ENCODE measurements around the gene NCK2. TPM values are rescaled to one million over a fixed set of nuclear protein-coding genes. Genes with fewer than 3 reads are reported as not detected.

Gene NCK2
- polyA plus RNA-seq, 3 donors: 2.5 to 18.2 (median 7.6) TPM

DNA sequence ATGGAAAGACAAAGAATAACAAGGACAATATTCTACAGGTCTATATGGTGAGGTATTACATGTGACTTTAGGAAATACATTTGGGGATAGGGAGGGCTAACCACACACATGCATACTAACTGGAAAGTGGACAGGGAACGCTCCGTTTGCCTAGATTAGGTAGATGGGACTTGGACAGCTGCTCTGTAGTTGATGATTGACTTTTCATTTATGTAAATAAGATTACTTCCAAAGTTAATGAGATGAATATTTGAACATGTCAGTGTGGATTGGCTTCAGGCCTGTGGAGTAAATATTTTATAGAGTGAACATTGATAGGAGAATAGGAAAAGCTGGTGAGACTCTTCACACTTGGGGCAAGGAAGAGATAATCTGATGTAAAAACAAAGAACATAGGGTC is 142.0 kb downstream of the NCK2 start:
- no peaks in the 10 kb centered on the region for H3K4me1 Mint-ChIP-seq
- no peak overlapping the region for H3K4me3 Mint-ChIP-seq
- Histone ChIP-seq H3K27ac (ENCODE audit: low read depth in 1 of 2, low read length in 2 of 2) (no peak overlapping the region), H3K36me3 (replicated peaks in 1 of 2; ENCODE audit: control insufficient read depth in 1 of 2, insufficient read depth in 2 of 2, low read length in 2 of 2) (peaks cover 4 to 29% of the 10 kb centered on the region in 2 donors), H4K20me1 (ENCODE audit: insufficient read depth, low read length) (peaks cover 15% of the 10 kb centered on the region), H3K4me3 (replicated peaks in 1 of 3; ENCODE audit: low read depth in 2 of 3, low read length in 3 of 3) (no peak overlapping the region), H3K9me3 (replicated peaks in 1 of 2; ENCODE audit: control insufficient read depth in 1 of 2, insufficient read depth in 1 of 2, low read length in 2 of 2) (peaks cover under 1 to 8% of the 10 kb centered on the region in 2 donors), H3K79me2 (ENCODE audit: insufficient read depth, low read length) (peaks cover 15% of the 10 kb centered on the region), H3K4me1 (ENCODE audit: control insufficient read depth in 1 of 2, insufficient read depth in 2 of 2, low read length in 2 of 2) (no peaks in the 10 kb centered on the region), H3K27me3 (ENCODE audit: control insufficient read depth in 2 of 2, insufficient read depth in 2 of 2, low read length in 2 of 2) (no peaks in the 10 kb centered on the region), H2AFZ (ENCODE audit: insufficient read depth, low read depth, low read length, poor library complexity, severe bottlenecking) (no peak overlapping the region), H3K4me2 (replicated peaks; ENCODE audit: extremely low read depth, low read length, poor library complexity, severe bottlenecking) (no peak overlapping the region), H3K9ac (ENCODE audit: insufficient read depth, low read length, poor library complexity, severe bottlenecking) (no peak overlapping the region)
- TF ChIP-seq CTCF (IDR thresholded peaks at IDR 0.05): no peak
- no peak overlapping the region for H3K27ac Mint-ChIP-seq
- H3K36me3 Mint-ChIP-seq: peaks cover 31 to 34% of the 10 kb centered on the region in 2 donors
- WGBS (ENCODE audit: insufficient coverage): no CpG with 5 or more reads among the region's 2 CpGs
- H3K27me3 Mint-ChIP-seq (ENCODE audit: low read depth in 3 of 3): no peaks in the 10 kb centered on the region
- no peak for DNase-seq
- H3K9me3 Mint-ChIP-seq: peaks cover 0 to 11% (median 5%) of the 10 kb centered on the region in 7 donors
- intact Hi-C loops (cut with micrococcal nuclease): no loop called here

DNA sequence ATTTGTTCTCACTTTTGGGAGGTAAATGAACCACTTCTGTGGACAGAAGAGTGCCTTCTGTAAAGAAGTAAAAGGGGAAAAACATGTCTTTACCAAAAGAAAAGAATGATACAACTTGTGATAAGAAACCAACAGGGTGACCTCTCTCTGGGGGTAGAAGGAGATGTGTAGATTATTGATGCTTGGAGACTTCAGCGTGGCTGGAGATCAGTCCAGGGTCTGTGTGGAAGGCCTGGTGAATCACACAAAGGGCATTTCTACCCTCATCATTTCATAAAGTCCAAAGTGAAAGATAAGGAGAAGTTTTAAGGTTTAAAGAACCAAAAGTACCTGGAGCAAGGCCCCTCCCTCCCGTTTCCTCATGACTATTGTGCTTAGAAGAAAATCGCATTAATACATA is 142.5 kb downstream of the NCK2 start:
- WGBS (ENCODE audit: insufficient coverage): no CpG with 5 or more reads among the region's 3 CpGs
- H3K79me2 ChIP-seq (ENCODE audit: insufficient read depth, low read length): peaks cover 15% of the 10 kb centered on the region
- DNase-seq: no peak
- no peak overlapping the region for H3K27ac ChIP-seq (ENCODE audit: low read depth in 1 of 2, low read length in 2 of 2)
- H3K27me3 ChIP-seq (ENCODE audit: control insufficient read depth in 2 of 2, insufficient read depth in 2 of 2, low read length in 2 of 2): no peaks in the 10 kb centered on the region
- H3K27ac Mint-ChIP-seq: no peak overlapping the region
- H3K4me1 Mint-ChIP-seq: no peaks in the 10 kb centered on the region
- peaks cover 0 to 5% of the 10 kb centered on the region in 2 donors for H3K9me3 ChIP-seq (replicated peaks in 1 of 2; ENCODE audit: control insufficient read depth in 1 of 2, insufficient read depth in 1 of 2, low read length in 2 of 2)
- no peak overlapping the region for H3K4me2 ChIP-seq (replicated peaks; ENCODE audit: extremely low read depth, low read length, poor library complexity, severe bottlenecking)
- H4K20me1 ChIP-seq (ENCODE audit: insufficient read depth, low read length): peaks cover 15% of the 10 kb centered on the region
- H3K27me3 Mint-ChIP-seq (ENCODE audit: low read depth in 3 of 3): no peaks in the 10 kb centered on the region
- peaks cover 0 to 23% of the 10 kb centered on the region in 2 donors for H3K36me3 ChIP-seq (replicated peaks in 1 of 2; ENCODE audit: control insufficient read depth in 1 of 2, insufficient read depth in 2 of 2, low read length in 2 of 2)
- H3K36me3 Mint-ChIP-seq: peaks cover 25 to 28% of the 10 kb centered on the region in 2 donors
- H2AFZ ChIP-seq (ENCODE audit: insufficient read depth, low read depth, low read length, poor library complexity, severe bottlenecking): no peak overlapping the region
- TF ChIP-seq CTCF (IDR thresholded peaks at IDR 0.05): no peak
- no peak overlapping the region for H3K4me3 ChIP-seq (replicated peaks in 1 of 3; ENCODE audit: low read depth in 2 of 3, low read length in 3 of 3)
- no peak overlapping the region for H3K4me3 Mint-ChIP-seq
- intact Hi-C loops (cut with micrococcal nuclease): no loop called here
- no peak overlapping the region for H3K9ac ChIP-seq (ENCODE audit: insufficient read depth, low read length, poor library complexity, severe bottlenecking)
- H3K9me3 Mint-ChIP-seq: peaks cover 0 to 8% (median 2%) of the 10 kb centered on the region in 7 donors
- no peaks in the 10 kb centered on the region for H3K4me1 ChIP-seq (ENCODE audit: control insufficient read depth in 1 of 2, insufficient read depth in 2 of 2, low read length in 2 of 2)

All from CD14-positive monocyte (primary cell).